NT2/D1 (cell line): ENCODE measurements around the gene CHD1L.
A peak's percentile ranks its signal among the peaks of the same experiment; 100 is the strongest.

Source experiments
- DNase-seq: peaks from one replicate; pipeline ENCODE4 v3.0.0-alpha.2; 2011; ENCODE audit warnings: low read depth, low spot score
- H3K27me3 ChIP-seq: 2 replicates; pipeline ENCODE4 v1.6.0; 2011; ENCODE audit warnings: mild to moderate bottlenecking; ENCODE audit not compliant: insufficient read length, insufficient read depth
- H3K36me3 ChIP-seq: 2 replicates; pipeline ENCODE4 v1.6.1; 2011; ENCODE audit warnings: mild to moderate bottlenecking, low read length, mixed read lengths; ENCODE audit not compliant: insufficient read depth, insufficient read length
- H3K4me1 ChIP-seq: 2 replicates; pipeline ENCODE4 v1.5.1; 2011; ENCODE audit not compliant: insufficient read depth, insufficient read length
- H3K4me3 ChIP-seq: 2 replicates; pipeline ENCODE4 v1.5.1; 2011; ENCODE audit warnings: low read depth; ENCODE audit not compliant: insufficient read length
- H3K9ac ChIP-seq: 2 replicates; pipeline ENCODE4 v1.6.0; 2011; ENCODE audit warnings: low read depth; ENCODE audit not compliant: insufficient read length
- H3K9me3 ChIP-seq: 2 replicates; pipeline ENCODE4 v1.5.1; 2011; ENCODE audit warnings: mild to moderate bottlenecking, low read length; ENCODE audit not compliant: insufficient read depth
- SUZ12 ChIP-seq: IDR thresholded peaks from 2 replicates; pipeline ENCODE4 v1.6.1; 2011; ENCODE audit not compliant: insufficient read length, insufficient read depth; ENCODE audit errors: extremely low read depth
- YY1 ChIP-seq: IDR thresholded peaks from 2 replicates; pipeline ENCODE4 v1.6.1; 2011; ENCODE audit not compliant: insufficient read length, insufficient read depth
- ZNF274 ChIP-seq: IDR thresholded peaks from 2 replicates; pipeline ENCODE4 v1.6.1; 2011; ENCODE audit warnings: mild to moderate bottlenecking, low read depth, low read length

Gene CHD1L

DNA sequence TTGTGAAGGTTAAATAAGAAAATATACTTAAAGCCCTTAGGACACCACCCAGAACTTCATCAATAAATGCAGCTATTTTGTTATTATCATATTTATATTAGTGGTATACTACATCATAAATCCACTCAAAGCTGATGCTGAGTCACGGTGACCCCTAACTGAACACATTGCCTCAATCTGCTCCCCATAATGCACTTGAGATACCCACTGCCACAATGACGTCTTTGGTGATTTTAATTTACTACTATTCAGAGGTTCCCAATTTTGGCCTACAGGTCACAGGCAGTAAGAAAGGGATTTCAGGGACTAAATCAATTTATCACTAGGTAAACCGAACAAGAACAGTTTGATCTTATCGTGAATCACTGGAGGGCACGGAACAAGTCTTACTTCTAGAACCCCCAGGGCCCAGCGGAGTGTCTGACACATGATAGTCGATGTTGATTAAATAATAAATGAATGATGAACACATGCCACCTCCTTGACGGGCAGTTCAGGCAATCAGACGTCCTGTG is 493 bp upstream of the CHD1L start:
- H3K36me3 ChIP-seq: peaks cover 12% of the 10 kb centered on the region
- H3K4me1 ChIP-seq: no peaks in the 10 kb centered on the region
- H3K9ac ChIP-seq: peak overlapping the region; percentile 95
- TF ChIP-seq YY1 (no peak), SUZ12 (no peak), ZNF274 (no peak)
- H3K27me3 ChIP-seq: no peaks in the 10 kb centered on the region
- DNase-seq: no peak
- H3K9me3 ChIP-seq: peaks cover 41% of the 10 kb centered on the region
- H3K4me3 ChIP-seq: peak overlapping the region; percentile 74

DNA sequence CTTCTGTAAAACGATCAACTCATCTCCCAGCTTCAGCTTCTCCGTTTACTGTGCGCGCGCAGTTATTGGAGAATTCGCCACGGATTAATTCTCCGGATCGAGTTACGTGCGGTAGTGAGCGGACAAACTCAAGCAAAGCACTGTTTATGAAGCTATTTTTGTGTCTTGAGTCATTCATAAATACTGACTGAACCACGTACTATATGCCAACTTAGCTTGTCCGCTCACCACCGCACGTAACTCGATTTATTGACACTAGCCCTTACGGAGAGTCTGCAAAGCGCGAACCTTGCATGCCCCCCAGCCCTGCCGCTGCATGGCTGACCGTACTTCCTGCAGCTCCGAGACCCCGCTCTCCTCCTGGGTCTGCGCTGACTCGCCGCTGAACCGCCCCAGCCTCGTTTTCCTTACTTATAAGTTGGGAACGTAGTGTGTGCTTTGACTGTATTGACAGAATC is 773 bp downstream of the CHD1L start:
- Histone ChIP-seq H3K4me3 (peak overlapping the region; percentile 74), H3K36me3 (peaks cover 12% of the 10 kb centered on the region), H3K4me1 (no peaks in the 10 kb centered on the region), H3K9ac (peak overlapping the region; percentile 95), H3K9me3 (peaks cover 33% of the 10 kb centered on the region), H3K27me3 (no peaks in the 10 kb centered on the region)
- peak; percentile 42 for DNase-seq
- TF ChIP-seq YY1 (no peak), SUZ12 (no peak), ZNF274 (no peak)

DNA sequence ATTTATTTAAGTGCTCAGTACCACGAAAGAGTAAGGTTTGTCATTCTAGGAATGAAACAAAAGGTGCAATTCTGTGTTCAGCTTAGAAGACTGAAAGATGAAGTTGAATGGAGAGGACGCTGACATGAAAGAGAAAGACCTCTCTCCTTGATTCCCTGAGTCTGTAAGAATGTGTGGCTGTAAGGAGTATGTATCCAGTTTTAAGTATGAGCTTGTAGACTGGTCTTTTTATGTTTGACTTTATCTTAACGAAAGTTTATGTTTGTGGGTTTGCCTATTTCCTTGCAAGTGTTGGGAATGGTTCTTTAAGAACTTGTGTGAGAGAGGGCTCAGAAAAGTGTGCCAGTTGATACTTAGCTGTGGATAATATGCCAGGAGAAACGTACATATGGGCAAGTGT is 1.4 kb downstream of the CHD1L start:
- peak overlapping the region; percentile 95 for H3K9ac ChIP-seq
- TF ChIP-seq YY1: no peak
- no peak for TF ChIP-seq SUZ12
- TF ChIP-seq ZNF274: no peak
- H3K27me3 ChIP-seq: no peaks in the 10 kb centered on the region
- no peaks in the 10 kb centered on the region for H3K4me1 ChIP-seq
- H3K9me3 ChIP-seq: peaks cover 33% of the 10 kb centered on the region
- no peak for DNase-seq
- H3K36me3 ChIP-seq: peaks cover 12% of the 10 kb centered on the region
- H3K4me3 ChIP-seq: peak overlapping the region; percentile 74

DNA sequence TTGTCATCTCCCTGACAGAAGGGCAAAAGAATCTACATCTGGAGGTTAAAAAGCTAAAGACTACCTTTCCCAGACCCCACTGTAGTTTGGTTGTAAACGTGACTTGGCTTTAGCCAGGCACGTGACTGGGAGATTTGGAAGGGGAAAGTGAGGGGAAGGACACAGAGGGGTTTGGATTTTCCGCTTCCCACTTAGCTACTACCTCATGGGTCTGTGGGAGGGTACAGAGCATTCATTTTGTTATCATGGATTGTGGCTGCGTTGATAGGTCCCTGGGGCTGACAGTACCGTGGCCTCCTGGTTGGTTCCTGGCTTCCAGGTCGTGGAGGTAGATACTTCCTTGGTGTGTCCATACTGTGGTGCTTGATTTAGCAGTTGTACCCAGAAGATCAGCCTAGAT is 2.6 kb downstream of the CHD1L start:
- no peak overlapping the region for H3K9ac ChIP-seq
- no peak for DNase-seq
- H3K4me1 ChIP-seq: no peaks in the 10 kb centered on the region
- no peak overlapping the region for H3K4me3 ChIP-seq
- TF ChIP-seq SUZ12 (no peak), ZNF274 (no peak), YY1 (no peak)
- peaks cover 12% of the 10 kb centered on the region for H3K36me3 ChIP-seq
- H3K9me3 ChIP-seq: peaks cover 33% of the 10 kb centered on the region
- no peaks in the 10 kb centered on the region for H3K27me3 ChIP-seq

DNA sequence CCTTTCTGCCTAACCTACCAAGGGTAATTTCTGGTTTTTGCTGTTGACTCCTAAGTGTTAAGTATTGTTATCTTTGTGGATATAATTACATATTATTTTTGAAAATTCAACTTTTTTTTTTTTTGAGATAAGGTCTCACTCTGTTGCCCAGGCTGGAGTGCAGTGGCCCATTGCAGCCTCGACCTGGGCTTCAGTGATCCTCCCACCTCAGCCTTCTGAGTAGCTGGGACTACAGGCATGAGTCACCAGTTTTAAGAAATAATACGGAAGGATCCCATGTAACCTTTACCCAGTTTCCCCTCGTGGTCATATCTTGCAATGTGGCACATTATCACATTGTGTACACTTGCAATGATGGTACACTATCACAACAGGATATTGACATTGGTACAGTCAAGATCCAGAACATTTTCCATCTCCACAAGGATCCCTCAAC is 3.1 kb downstream of the CHD1L start:
- DNase-seq: no peak
- no peaks in the 10 kb centered on the region for H3K27me3 ChIP-seq
- H3K4me3 ChIP-seq: no peak overlapping the region
- no peak overlapping the region for H3K9ac ChIP-seq
- peaks cover 33% of the 10 kb centered on the region for H3K9me3 ChIP-seq
- H3K36me3 ChIP-seq: peaks cover 12% of the 10 kb centered on the region
- TF ChIP-seq ZNF274 (no peak), YY1 (no peak), SUZ12 (no peak)
- H3K4me1 ChIP-seq: no peaks in the 10 kb centered on the region

DNA sequence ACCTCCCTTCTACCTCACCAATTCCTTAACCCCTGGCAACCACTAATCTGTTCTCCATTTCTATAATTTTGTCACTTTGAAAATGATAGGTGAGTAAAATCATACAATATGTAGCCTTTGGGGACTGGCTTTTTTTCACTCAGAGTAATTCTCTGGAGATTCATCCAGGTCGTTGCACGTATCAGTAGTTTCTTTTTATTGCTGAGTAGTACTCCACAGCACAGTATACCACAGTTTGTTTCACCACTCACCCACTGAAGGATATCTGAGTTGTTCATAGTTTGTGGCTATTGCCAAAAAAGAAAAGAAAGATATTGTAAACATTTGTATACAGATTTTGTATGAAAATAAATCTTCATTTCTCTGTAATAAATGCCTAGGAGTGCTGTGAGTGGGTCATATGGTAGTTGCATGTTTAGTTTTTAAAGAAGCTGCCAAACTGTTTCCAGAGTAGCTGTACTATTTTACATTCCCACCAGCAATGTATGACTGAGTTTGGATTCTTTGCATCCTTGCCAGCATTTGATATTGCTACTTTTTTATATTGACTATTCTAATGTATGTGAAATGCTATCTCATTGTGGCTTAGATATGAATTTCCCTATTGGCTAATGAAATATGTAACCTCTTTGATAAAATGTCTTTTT is 3.7 kb downstream of the CHD1L start:
- Histone ChIP-seq H3K9me3 (peaks cover 28% of the 10 kb centered on the region), H3K4me1 (no peaks in the 10 kb centered on the region), H3K9ac (no peak overlapping the region), H3K27me3 (no peaks in the 10 kb centered on the region), H3K36me3 (peaks cover 12% of the 10 kb centered on the region), H3K4me3 (no peak overlapping the region)
- DNase-seq: no peak
- TF ChIP-seq YY1: no peak
- no peak for TF ChIP-seq ZNF274
- TF ChIP-seq SUZ12: no peak

DNA sequence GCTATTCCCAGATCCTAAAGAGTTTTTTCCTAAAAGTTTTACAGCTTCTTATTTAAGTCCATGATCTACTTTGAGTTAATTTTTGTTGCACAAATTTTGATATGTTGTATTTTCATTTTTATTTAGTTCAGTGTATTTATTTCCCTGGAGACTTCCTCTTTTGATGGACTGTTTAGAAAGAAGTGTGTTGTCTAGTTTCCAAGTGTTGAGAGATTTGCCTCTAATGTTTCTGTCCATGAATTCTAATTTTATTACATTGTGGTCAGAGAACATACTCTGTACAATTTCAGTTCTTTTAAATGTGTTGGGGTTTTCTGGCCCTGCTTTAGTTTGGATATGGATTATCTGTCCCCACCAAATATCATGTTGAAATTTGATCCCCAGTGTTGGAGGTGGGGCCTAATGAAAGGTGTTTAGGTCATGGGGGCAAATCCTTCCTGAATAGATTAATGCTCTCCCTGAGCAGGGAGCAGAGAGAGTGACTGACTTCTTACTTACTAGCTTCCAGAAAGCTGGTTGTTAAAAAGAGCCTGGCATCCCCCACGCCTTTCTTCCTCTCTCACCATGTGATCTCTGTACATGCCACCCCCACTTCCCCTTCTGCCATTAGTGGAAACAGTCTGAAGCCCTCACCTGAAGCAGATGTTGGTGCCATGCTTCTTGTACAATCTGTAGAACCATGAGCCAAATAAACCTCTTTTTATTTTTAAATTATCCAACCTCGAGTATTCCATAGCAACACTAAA is 4.6 kb downstream of the CHD1L start:
- TF ChIP-seq SUZ12 (no peak), ZNF274 (no peak), YY1 (no peak)
- Histone ChIP-seq H3K36me3 (peaks cover 13% of the 10 kb centered on the region), H3K9ac (no peak overlapping the region), H3K4me1 (no peaks in the 10 kb centered on the region), H3K4me3 (no peak overlapping the region), H3K27me3 (no peaks in the 10 kb centered on the region), H3K9me3 (peaks cover 19% of the 10 kb centered on the region)
- no peak for DNase-seq
